Thyroid gland (tissue), 4 donors: ENCODE measurements around the gene RPS21. TPM values are rescaled to one million over a fixed set of nuclear protein-coding genes. Genes with fewer than 3 reads are reported as not detected.

Experiments used
- DNase-seq, 2 donors: peaks; one replicate each; pipeline ENCODE4 v3.0.0-alpha.2; 2019
- H3K27ac ChIP-seq, 3 donors: fragments of 200-600 bp; sonication (generic); 1 replicate in 2 of 3; 2 replicates in 1 of 3; pipeline ENCODE4 v1.5.1; 2016 to 2019; ENCODE audit warnings: mild to moderate bottlenecking in 1 of 3, moderate library complexity in 1 of 3
- H3K27me3 ChIP-seq: fragments of 200-600 bp; sonication (generic); one replicate; pipeline ENCODE4 v1.5.1; 2019
- H3K36me3 ChIP-seq, 2 donors: fragments of 200-600 bp; sonication (generic); one replicate each; pipeline ENCODE4 v1.5.1; 2016 to 2019
- H3K4me1 ChIP-seq, 2 donors: fragments of 200-600 bp; sonication (generic); one replicate each; pipeline ENCODE4 v1.5.1; 2017 to 2019
- H3K4me3 ChIP-seq, 3 donors: fragments of 200-600 bp; sonication (generic); replicated peaks in 1 of 3; 1 replicate in 2 of 3; 2 replicates in 1 of 3; pipeline ENCODE4 v1.5.1; 2016; ENCODE audit warnings: mild to moderate bottlenecking in 1 of 3
- H3K9me3 ChIP-seq: fragments of 200-600 bp; sonication (generic); one replicate; pipeline ENCODE4 v1.5.1; 2017
- CTCF ChIP-seq, 6 experiments: fragments of 200-600 bp in 3 of 6; fragments of 450-650 bp in 3 of 6; sonication (generic) in 3 of 6; IDR thresholded peaks; one replicate each; pipeline ENCODE4 v1.5.1; 2016 to 2019; ENCODE audit warnings: antibody characterized with exemption in 6 of 6, mild to moderate bottlenecking in 2 of 6, inconsistent platforms in 1 of 6, moderate library complexity in 1 of 6
- POLR2A ChIP-seq, 2 donors: fragments of 450-650 bp; IDR thresholded peaks; one replicate each; pipeline ENCODE4 v1.6.1; 2017; ENCODE audit warnings: antibody characterized with exemption in 2 of 2, mild to moderate bottlenecking in 2 of 2, moderate library complexity in 1 of 2
- WGBS, 2 donors: methylation state at CpG; one replicate each; pipeline ENCODE4 v1.1.5; 2017; 5-methylcytosine and 5-hydroxymethylcytosine counted together
- intact Hi-C: fragments of 100-400 bp; cut with DNase I; formaldehyde crosslinking; loops from one replicate; pipeline ENCODE4 v1.15.1; 2023
- total RNA-seq, 4 donors: library from RNA; depleted of rRNA; stranded (reverse); fragments of >200 nt; gene quantifications; one replicate each; pipeline ENCODE4 v1.2.3, GENCODE V29; 2016

The RPS21 gene
- total RNA-seq, 4 donors from 2014 or later = 1,818 to 3,649 (median 2,349) TPM

GRCh38 chr20:62357187-62357667 is 29.7 kb upstream of the RPS21 start:
- no peaks in the 10 kb centered on the region for H3K36me3 ChIP-seq
- 37 to 71% methylated on average over 11 to 13 of the region's 25 CpGs for WGBS, 2 donors
- H3K27ac ChIP-seq = peak overlapping the region; percentile 90 to 97 (median 92)
- no peaks in the 10 kb centered on the region for H3K9me3 ChIP-seq
- TF ChIP-seq POLR2A (IDR thresholded peaks at IDR 0.05) (no peak), CTCF (IDR thresholded peaks at IDR 0.05) (no peak)
- DNase-seq = peak in 1 of 2 donors; percentile 69
- no peaks in the 10 kb centered on the region for H3K27me3 ChIP-seq
- peak overlapping the region in 1 of 3 donors; percentile 8 for H3K4me3 ChIP-seq
- intact Hi-C loops = no loop called here
- H3K4me1 ChIP-seq = peaks cover 82 to 94% of the 10 kb centered on the region in 2 donors

DNA sequence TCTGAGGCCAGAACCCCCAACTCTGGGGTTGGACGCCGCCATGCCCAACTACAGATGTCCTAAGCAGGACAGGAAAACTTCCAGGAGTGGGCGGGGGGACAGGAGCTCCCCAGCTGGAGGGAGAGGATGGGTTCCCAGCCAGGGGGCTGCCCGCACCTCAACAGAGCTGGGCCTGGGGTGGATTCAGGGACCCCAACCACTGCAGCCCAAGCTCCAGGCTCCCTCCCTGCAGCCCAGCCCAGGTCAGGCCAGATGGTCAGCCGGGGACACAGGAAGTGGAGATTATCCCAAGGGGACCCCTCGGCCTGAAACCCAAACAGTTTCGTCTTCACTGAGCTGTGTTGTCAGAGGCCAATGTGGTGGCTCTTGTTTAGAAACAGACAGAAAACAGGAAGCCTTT is 29.2 kb upstream of the RPS21 start:
- no peaks in the 10 kb centered on the region for H3K36me3 ChIP-seq
- H3K9me3 ChIP-seq = no peaks in the 10 kb centered on the region
- intact Hi-C loops = no loop called here
- peaks cover 84 to 95% of the 10 kb centered on the region in 2 donors for H3K4me1 ChIP-seq
- 58 to 62% methylated on average over 5 of the region's 7 CpGs for WGBS, 2 donors
- peak overlapping the region in 1 of 3 donors; percentile 8 for H3K4me3 ChIP-seq
- no peak for DNase-seq
- H3K27ac ChIP-seq = peak overlapping the region; percentile 90 to 97 (median 92)
- TF ChIP-seq CTCF (IDR thresholded peaks at IDR 0.05) = no peak
- no peak for TF ChIP-seq POLR2A (IDR thresholded peaks at IDR 0.05)
- H3K27me3 ChIP-seq = no peaks in the 10 kb centered on the region

DNA sequence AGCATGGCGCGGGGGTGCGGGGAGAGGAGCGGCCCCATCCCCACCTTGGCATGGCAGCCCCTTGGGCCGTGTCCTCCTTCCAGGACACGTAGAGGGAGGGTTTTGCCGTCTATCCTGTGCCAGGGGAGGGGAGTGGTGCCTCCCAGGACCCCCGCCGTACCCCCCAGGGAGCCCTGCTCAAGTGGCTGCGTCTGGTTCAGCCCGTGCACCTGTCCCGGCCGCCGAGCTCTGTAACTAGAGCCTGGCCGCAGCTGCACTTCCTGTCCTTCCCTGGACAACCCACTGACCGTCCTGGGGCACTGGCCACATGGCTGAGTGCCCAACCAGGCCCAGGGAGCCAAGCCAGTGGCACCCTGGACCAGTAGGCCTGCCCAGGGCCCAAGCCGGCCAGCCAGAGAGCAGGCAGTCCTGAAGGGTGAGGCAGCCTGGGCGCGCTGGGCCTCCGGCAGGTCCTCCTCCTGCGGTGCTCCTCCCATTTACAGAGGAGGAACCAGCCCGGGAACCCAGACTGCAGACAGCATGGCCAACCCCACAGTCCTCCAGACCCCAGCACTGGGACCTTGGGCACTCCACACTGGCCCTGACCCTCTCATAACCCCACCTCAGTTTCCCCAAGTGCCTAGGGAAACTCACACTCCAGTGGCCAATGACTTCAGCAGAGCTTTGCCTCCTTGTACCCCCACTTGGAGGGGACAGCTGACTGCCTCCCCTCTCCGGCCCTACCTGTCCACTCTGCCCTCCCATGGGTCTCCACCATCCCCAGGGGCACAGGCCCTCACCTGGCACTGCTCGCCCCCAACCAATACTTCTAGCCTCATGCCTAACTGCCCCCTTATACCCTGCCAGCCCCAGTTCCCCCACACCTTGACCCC is 28.5 kb upstream of the RPS21 start:
- TF ChIP-seq CTCF (IDR thresholded peaks at IDR 0.05) = no peak
- no peak for TF ChIP-seq POLR2A (IDR thresholded peaks at IDR 0.05)
- Histone ChIP-seq H3K4me1 (peaks cover 85 to 96% of the 10 kb centered on the region in 2 donors), H3K27me3 (no peaks in the 10 kb centered on the region), H3K36me3 (no peaks in the 10 kb centered on the region), H3K27ac (peak overlapping the region; percentile 90 to 97 (median 92)), H3K9me3 (no peaks in the 10 kb centered on the region), H3K4me3 (no peak overlapping the region)
- peak in 1 of 2 donors; percentile 53 for DNase-seq
- 65 to 95% methylated on average over 6 to 12 of the region's 24 CpGs for WGBS, 2 donors
- intact Hi-C loops = no loop called here

GRCh38 chr20:62359043-62359490 is 27.8 kb upstream of the RPS21 start:
- Histone ChIP-seq H3K36me3 (no peaks in the 10 kb centered on the region), H3K4me3 (no peak overlapping the region), H3K4me1 (peaks cover 89 to 96% of the 10 kb centered on the region in 2 donors), H3K27me3 (no peaks in the 10 kb centered on the region), H3K9me3 (no peaks in the 10 kb centered on the region), H3K27ac (peak overlapping the region; percentile 90 to 97 (median 92))
- TF ChIP-seq POLR2A (IDR thresholded peaks at IDR 0.05) (no peak), CTCF (IDR thresholded peaks at IDR 0.05) (no peak)
- 70 to 74% methylated on average over 6 to 11 of the region's 16 CpGs for WGBS, 2 donors
- intact Hi-C loops = no loop called here
- DNase-seq = no peak
